NCI-H1417 treated with DMSO at 0.1 percent for 48 hours (cell line): ENCODE results near the gene DND1.
"Not testable (repeated sequence)": the region's sequence is repeated elsewhere in the genome, so short reads cannot be mapped to it uniquely, and the experiment has no call there.

Source experiments
- DNase-seq: peaks from one replicate; lab custom pipeline; 2025; lab: John Stamatoyannopoulos, UW

Gene DND1

DNA sequence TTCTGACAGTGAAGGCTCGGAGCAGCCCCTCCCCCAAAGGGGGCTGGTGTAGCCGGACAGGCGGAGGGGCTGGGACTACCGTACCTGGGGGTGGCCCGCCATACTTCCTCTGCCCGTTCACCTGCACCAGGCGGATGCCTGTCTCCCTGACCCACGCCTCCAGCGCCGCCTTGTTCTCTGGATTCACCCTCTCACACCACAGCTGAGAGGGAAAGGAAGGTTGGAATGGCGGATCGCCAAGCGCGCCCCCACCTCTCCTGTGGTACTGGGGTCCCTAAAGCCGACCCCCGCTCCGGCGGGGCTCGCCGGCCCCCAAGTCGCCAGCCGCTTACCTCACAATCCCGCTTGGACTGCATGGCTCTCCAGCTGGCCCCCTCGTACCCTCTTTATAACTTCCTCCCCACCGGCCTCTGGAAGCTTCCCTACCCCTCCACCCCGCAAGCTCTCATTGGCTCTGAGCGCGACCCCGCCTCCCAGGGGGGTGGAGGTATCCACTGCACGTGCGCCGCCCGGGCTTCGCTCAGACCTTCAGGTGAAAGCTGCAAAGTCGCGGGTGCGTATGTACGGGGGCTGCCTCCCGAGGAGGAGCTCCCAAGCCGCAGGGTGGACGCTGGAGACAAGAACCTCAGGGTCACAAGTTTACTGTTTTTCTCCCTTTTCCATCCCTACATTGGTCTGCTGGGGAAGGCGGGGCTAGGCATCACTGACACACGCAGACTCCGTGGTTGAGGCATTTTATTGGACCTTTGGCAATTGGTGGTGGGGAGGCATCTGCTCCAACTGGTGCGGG, at the start of gene DND1:
Gene DND1, minus strand, starts transcription at position 390 of the 790 bp plus-strand sequence. Its CDS starts 34 bp downstream, at position 356.
- no peak for DNase-seq

DNA sequence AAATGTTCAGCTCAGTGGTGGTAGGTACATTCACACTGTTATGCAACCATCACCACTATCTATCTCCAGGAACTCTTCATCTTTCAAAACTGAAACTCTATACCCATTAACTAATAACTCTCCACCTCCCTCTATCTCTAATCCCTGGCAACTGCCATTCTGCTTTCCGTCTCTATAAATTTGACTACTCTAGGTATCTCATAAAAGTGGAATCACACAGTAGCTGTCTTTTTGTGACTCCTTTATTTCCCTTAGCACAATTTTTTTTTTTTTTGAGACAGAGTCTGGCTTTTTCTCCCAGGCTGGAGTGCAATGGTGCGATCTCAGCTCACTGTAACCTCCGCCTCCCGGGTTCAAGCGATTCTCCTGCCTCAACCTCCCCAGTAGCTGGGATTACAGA, 48.0 kb upstream of the DND1 start:
- DNase-seq: not testable (repeated sequence)

DNA sequence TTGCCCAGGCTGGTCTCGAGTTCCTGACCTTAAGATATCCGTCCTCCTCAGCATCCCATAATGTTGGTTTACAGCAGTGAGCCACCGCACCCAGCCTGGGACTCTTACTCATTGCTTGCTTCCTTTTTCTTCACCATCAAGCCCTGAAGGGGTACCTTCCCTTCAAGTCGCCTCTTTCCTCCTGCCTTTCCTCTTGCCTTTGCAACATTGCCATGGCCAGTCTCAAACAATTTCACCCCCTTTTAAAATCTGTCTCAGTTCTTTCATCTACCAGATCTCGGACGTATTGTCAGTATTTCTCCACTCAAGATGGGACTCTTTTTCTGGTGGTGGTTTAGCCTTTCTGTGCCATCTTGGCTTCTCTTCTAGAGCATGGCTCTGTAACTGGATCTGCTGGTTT, 47.4 kb upstream of the DND1 start:
- DNase-seq: not testable (repeated sequence)

DNA sequence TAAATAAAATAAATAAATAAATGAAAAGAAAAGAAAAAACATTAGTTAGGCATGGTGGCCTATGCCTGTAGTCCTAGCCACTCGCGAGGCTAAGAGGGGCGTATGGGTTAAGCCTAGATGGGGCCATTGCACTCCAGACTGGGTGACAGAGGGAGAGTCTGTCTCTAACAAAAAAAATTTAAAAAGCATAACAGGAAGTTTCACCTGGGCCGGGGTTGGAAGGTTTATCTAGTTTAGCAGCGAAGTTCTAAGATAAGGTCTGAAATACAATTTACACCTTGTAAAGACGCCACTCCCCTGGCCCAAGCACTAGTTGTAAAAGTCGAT, 44.9 kb upstream of the DND1 start:
- no peak for DNase-seq

DNA sequence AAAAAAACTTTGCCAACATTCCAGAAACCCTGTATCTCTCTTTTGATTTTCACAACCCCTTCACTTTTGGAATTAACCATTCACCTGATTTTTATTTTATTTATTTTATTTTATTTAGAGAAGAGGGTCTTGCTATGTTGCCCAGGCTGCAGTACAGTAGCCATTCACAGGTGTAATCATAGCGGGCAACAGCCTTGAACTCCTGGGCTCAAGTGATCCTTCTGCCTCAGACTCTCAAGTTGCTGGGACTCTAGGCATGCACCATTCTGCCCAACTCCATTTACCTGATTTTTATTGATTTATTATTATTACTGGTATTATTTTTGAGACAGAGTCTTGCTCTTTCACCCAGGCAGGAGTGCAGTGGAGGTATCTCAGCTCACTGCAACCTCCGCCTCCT, 42.9 kb upstream of the DND1 start:
- not testable (repeated sequence) for DNase-seq

DNA sequence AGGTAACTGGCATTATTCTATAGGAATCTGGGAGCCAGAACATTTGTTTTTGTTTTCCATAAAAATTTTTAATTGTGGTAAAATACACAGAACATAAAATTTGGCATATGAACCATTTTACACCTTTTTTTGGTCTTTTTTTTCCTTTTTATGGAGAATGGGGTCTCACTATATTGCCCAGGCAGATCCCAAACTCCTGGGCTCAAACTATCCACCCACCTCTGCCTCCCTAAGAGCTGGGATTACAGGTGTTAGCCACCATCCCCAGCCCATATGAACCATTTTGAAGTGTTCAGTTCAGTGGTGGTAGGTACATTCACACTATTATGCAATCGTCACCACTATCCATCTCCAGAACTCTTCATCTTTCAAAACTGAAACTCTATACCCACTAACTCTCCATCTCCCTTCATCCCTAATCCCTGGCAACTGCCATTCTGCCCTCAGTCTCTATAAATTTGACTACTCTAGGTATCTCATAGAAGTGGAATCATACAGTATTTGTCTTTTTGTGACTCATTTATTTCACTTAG, 40.3 kb upstream of the DND1 start:
- DNase-seq: no peak

DNA sequence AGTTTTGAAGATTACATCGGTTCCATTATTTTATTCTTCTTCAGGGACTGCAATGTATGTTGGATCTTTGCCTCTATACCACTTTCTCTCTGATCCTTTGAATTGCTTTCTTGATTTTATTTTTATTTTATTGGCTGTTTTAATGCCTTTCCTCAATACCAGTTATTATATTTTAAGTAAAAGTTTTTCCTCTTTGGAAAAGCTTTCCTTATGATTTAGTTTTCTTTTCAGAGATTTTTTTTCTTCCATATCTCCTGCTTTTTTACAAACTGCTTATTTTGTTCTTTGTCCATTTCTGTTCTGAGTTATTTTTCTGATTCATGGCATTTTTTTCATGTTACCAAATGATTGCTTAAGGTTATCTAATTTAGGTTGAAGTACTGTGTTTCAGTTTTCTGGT, 38.4 kb upstream of the DND1 start:
- no peak for DNase-seq

DNA sequence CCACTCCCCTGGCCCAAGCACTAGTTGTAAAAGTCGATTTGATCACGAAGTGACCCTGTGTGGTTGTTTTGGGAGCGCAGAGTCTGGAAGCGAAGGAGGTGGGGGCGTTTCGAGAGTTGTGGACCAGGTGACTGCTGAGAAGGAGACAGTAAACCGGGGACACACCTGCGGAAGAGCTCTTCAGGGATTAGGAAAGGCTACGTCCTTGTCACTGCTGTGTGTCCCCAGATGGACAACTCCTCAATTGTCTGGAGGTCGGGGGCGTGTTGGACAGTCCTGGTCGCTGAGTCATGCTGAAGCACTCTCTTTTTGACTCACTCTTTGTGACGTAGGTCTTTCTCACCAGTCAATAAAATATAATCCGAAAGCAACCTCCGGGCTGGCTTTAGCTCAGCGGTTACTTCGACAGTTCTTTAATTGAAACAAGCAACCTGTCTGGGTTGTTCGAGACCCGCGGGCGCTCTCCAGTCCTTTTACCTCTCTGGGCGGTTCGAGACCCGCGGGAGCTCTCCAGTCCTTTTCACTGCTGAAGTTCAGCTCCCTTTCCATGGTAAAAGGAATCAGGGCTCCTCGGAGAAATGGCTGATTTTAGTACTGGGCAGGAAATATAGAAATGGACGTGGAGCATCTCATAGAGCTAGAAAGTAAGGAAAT, 37.6 kb upstream of the DND1 start:
- peak; percentile 80 for DNase-seq

DNA sequence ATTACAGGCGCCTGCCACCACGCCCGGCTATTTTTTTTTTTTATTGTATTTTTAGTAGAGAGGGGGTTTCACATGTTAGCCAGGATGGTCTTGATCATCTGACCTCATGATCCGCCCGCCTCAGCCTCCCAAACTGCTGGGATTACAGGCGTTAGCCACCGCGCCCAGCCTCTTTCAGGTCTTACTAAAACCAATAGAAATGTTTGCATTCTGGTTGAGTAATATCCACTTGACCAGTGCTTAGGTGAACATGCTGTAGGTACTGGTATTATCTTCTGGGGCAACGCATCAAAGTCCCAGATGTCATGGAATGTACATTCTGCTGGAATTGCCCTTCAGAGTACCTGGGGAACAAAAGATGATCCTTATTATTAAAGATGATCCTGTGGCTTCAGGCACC, 35.4 kb upstream of the DND1 start:
- DNase-seq: not testable (repeated sequence)

DNA sequence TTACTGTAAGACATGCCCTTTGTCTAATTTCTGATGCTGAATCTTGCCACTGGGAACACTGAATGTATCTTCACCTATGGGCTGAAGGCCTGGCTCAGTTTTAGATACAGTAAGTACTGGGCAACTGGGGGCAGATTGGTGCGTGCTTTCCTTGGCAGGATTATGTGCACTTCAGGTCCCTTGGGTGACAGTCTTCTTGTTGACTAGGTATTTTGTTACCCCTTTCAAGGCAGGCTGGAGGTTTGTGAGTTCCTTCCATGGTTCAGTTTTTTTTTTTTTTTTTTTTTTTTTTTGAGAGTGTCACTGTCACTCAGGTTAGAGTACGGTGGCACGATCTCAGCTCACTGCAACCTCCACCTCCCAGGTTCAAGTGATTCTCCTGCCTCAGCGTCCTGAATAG, 34.4 kb upstream of the DND1 start:
- no peak for DNase-seq

DNA sequence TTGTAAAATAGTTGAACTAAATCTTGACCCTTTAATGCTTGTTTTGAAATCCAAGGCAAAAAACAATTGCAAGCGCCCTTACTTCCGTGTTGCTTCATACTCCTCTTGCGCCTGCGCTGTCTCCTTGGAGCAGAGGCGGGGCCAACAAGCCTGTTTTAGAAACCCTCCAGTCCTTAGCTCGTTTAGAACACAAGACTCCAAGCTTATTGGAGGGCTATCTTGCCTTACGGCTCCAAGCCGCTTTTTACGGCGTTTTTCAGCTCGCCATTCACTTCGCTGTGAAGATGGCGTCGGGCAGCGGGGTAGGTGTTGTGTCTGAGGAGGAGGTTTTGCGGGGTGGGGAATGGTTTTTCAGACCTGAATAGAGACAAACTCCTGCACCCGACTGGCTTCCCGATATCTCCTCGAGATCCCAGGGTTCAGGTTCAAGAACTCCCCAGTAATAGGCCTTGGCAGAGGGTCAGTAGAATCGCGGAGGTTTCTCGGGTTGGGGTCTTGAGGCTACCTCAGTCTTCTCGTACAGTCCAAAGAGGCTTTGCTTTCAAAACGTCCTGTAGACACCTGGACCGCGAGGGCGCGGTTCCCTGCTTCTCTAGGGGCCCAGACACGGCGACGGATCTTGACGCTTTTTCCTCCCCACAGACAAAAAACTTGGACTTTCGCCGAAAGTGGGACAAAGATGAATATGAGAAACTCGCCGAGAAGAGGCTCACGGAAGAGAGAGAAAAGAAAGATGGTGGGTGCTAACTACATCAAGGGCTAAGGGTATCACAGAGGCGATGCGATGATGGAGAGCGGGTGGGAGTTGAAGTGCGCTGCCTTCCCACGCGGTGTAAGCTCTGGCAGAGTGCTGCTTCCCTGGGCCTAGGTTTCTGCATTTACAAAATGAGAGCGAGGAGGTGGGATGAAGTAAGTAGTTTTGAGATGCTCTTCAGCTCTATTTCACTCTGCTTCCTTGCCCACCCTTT, 27.1 kb upstream of the DND1 start, which contains the start of gene ZMAT2:
Gene ZMAT2, plus strand, starts transcription at position 271 of the 968 bp plus-strand sequence. Its CDS starts 14 bp downstream, at position 285.
- DNase-seq: peak; percentile 79

DNA sequence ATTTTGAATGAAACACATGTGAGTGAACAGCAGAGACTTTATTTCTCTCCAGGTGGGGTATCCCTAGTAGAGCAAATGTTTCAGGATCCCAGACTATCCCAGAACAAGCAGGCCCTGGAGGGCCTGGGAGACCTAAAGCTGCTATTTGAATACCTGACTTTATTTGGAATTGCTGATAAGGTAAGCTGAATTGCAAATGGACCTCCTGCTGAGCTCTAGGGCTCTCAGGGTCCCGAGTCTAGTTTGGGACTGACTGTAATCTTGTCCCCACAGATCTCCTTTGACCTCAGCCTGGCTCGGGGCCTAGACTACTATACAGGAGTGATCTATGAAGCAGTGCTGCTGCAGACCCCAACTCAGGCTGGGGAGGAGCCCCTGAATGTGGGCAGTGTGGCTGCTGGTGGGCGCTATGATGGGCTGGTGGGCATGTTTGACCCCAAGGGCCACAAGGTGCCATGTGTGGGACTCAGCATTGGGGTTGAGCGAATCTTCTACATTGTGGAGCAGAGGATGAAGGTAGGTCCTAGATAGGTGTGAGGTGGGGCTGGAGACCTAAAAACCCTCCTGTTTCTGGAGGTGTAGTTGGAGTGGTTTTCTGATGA, 23.6 kb upstream of the DND1 start:
- no peak for DNase-seq

DNA sequence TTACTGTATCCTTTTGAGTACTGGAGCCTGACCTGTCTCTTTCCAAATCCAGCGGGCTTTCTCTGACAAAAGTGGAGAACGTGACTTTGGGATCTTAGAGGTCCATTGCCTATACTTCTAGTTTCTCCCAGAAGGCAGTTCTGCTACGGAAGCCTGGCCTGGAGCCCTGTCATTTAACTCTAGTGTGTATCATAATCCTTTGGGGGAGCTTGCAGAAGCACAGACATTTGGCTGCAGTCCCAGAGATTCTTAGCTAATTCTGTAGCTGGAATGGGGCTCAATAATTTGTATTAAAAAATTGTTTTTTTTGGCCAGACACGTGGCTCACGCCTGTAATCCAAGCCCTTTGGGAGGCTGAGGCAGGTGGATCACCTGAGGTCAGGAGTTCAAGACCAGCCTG, 20.9 kb upstream of the DND1 start:
- no peak for DNase-seq

DNA sequence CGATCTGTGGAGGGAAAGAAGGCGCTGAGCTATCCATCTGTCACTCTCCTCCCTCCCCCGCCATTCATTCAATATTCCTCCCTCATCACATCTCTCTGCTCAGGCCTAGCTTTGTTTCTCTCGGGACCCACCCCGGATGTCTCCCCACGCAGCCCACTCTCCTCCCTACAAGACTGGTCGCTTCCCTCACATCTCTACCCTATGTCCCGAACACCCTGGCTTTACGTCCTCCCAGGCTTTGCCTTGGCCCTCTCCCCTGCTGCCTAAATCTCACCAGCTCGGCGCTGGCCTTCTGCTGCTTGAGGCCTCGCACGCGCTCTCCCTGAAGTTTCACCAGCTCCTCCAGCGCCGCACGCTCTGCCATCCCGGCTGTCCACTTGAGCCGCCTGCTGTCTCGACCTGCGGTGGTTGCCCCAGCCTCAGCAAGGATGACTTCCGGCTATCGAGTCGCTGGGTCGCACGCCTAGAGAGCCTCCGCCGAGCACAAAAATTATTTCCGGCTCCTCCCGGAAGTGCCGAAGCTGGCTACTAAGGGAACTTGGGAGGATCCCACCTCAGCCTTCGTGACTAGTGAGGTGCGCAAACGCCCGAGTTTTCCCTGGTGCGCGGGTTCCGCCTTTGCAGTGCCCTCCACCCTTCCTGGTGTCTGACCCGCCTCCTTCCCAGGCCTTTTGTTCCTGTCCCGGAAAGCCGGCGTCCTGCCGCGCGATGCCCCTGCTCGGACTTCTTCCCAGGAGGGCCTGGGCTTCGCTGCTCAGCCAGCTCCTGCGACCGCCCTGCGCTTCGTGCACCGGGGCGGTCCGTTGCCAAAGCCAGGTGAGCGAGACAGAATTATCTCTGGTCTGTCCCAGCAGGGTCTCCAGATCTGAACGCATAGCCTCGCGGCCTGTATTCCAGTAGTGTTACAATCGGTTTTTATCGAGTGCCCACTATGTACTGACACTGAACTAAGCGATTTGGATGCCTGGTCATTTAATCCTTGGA, 17.9 kb upstream of the DND1 start, which contains the start of the genes HARS1 and HARS2:
Gene HARS1, minus strand, starts transcription at position 430 of the 984 bp plus-strand sequence. Its CDS starts 66 bp downstream, at position 364.
Gene HARS2, plus strand, starts transcription at position 515 of the 984 bp plus-strand sequence. Its CDS starts 194 bp downstream, at position 709.
- DNase-seq: peak; percentile 26

DNA sequence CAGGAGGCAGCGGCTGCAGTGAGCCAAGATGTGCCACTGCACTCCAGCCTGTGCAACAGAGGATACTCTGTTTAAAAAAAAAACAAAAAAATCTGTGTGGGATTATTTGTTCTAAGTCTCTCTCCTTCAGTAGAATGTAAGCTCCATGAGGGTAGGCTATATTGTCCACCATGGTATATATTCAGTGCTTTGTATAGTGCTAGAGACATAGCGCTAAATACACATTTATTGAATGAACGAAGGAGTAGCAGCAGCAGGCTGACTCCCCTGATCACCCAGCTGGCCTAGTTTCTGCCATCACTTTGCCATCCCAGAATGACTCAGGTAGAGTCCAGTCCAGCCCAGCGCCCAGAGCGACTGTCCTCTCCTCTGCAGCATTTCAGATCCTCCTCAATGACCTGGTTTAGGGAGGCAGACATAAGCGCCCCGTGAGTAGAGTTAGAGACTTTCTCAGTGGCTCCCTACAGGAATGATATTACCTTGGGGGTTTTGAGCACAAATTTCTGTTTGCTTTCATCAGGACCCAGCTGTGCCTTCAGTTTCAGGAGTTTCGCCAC, 17.1 kb upstream of the DND1 start:
- DNase-seq: no peak

DNA sequence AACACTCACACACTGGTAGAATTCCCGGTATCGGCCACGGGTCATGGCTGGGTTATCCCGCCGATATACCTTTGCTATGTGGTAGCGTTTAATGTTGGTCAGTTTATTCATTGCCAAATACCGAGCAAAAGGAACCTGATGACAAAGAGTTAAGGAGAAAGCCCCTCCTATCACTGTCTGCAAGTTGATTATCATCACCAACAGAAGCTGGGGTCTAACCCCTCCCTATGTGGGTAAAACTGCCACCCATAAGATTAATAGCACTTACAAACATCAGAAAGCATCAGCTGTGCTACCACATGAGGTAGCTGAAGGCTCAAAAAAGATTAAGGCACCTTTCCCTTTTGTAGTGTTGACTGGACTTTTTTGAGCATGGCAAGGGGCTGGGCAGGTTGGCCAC, 5.6 kb upstream of the DND1 start:
- no peak for DNase-seq

DNA sequence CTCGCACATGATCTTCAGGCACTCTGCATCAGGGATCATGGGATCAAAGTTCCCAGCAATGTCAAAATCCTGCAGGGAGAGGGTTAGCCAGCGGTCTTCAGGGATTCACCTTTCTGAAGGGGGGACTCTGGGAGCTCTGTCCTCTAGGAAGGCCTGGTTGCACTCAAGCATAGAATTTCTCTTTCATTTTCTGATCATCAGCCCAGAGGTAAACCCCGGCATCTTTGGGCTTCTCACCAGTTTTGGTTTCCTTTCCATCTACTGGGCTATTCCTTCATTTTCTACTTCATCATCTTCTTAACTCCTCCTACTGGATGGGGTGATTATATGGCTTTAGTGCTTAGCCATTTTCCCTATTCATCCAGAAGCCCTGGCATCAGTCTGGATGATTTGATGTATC, 4.6 kb upstream of the DND1 start:
- DNase-seq: no peak

DNA sequence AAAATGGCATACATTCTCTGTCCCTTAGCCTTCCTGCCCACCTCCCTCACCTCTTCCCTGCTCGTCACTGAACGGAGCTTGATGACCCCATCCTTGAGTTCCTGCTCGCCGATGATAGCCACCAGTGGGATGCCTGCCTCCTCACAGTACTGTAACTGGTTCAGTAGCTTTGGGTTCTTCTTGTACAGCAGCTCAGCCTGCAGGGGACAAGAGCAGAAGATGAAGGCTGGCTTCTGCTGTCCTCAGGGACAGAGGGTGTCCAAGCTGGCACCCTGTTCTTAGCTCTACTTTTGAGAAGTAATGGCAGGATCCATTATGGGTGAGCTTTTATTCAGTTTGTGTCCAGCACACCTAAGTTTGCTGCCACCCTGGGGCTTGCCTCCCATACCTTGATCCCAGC, 1.3 kb upstream of the DND1 start:
- no peak for DNase-seq

DNA sequence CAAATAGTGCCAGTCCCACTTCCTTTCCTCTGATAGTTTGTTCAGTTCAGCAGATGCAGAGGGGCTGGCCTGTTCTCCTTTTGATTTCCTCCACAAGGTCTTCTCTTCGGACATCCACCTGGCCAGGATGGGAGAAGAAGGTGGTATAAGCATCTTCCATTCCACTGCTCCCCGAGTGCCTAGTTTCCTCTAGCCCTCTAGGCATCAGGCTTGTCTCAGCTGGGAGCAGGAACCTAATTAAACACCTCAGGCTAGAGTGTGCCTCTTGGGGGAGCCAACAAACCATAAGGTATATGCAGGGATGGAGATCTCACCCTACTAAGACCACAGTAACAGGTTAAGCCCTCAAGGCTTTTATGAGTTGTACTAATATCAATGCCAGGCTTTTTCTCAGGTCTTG, 835 bp upstream of the DND1 start:
- no peak for DNase-seq
